GM12878 (cell line): ENCODE measurements around the gene SIX1. TPM values are rescaled to one million over a fixed set of nuclear protein-coding genes. Genes with fewer than 3 reads are reported as not detected.

ENCODE experiments used
- ATAC-seq: fragments of 200-7000 bp; cut with Tn5 transposase; 3 replicates; pipeline ENCODE4 v1.9.1; 2020; ENCODE audit warnings: mild to moderate bottlenecking, moderate library complexity
- BruUV-seq: library from RNA; stranded (reverse); fragments of 400-500 nt; replicated peaks from 2 replicates; lab custom pipeline; 2021; lab: Mats Ljungman, UMichigan
- CTCF ChIA-PET: fragments of 300-600 bp; sonication (Branson Sonifier 250); formaldehyde crosslinking; extraction: SDS; loops from one replicate; lab custom pipeline; 2021; ENCODE audit warnings: inconsistent platforms; lab: Yijun Ruan, JAX
- POLR2A ChIA-PET: fragments of 350-600 bp; formaldehyde crosslinking; extraction: SDS; loops from one replicate; lab custom pipeline; 2021; ENCODE audit warnings: inconsistent platforms; lab: Charles Lee
- RAD21 ChIA-PET: fragments of 300-600 bp; sonication (Branson Sonifier 250); formaldehyde crosslinking; loops from one replicate; lab custom pipeline; 2023; ENCODE audit warnings: antibody characterized with exemption; ENCODE audit not compliant: unreplicated experiment; lab: Charles Lee
- SMC1A ChIA-PET: fragments of 300-600 bp; sonication (Branson Sonifier 250); formaldehyde crosslinking; loops from one replicate; lab custom pipeline; 2023; ENCODE audit not compliant: unreplicated experiment, uncharacterized antibody; lab: Charles Lee
- DNase-seq: peaks from one replicate; pipeline ENCODE4 v3.0.0-alpha.2; 2011; ENCODE audit warnings: low read depth, low spot score
- FAIRE-seq: peaks from 3 replicates; lab custom pipeline; 2011; peaks lifted over from hg19 to GRCh38; lab: Jason Lieb, UNC
- H2AFZ ChIP-seq: 2 replicates; pipeline ENCODE4 v1.6.0; 2011; ENCODE audit warnings: low read depth, low read length, control low read depth; ENCODE audit not compliant: control insufficient read depth
- H3K27ac ChIP-seq: 2 replicates; pipeline ENCODE4 v1.5.1; 2011; ENCODE audit warnings: control low read depth; ENCODE audit not compliant: control insufficient read depth, insufficient read depth
- H3K27me3 ChIP-seq, 2 experiments: replicated peaks in 1 of 2; 2 replicates each; pipeline versions ENCODE4 v1.6.0 to v1.6.1; 2011; ENCODE audit warnings: low read length in 1 of 2; ENCODE audit not compliant: control insufficient read depth in 2 of 2, insufficient read depth in 2 of 2
- H3K36me3 ChIP-seq, 2 experiments: 2 replicates each; pipeline ENCODE4 v1.5.1; 2011; ENCODE audit warnings: low read length in 1 of 2; ENCODE audit not compliant: control insufficient read depth in 2 of 2, insufficient read depth in 2 of 2
- H3K4me1 ChIP-seq: 2 replicates; pipeline ENCODE4 v1.6.1; 2011; ENCODE audit warnings: mild to moderate bottlenecking, low read length, moderate library complexity, mixed read lengths; ENCODE audit not compliant: control insufficient read depth, insufficient read depth
- H3K4me2 ChIP-seq: 2 replicates; pipeline ENCODE4 v1.6.0; 2011; ENCODE audit warnings: control low read depth; ENCODE audit not compliant: control insufficient read depth, insufficient read depth
- H3K4me3 ChIP-seq: fragments of 200-600 bp; sonication (generic); 2 replicates; pipeline ENCODE4 v1.5.1; 2016
- H3K79me2 ChIP-seq: 2 replicates; pipeline ENCODE4 v1.6.0; 2011; ENCODE audit warnings: low read length; ENCODE audit not compliant: control insufficient read depth, insufficient read depth
- H3K9ac ChIP-seq: 2 replicates; pipeline ENCODE4 v1.8.0; 2011; ENCODE audit warnings: low read length, control low read depth, mixed read lengths; ENCODE audit not compliant: control insufficient read depth, insufficient read depth
- H3K9me3 ChIP-seq: replicated peaks from 3 replicates; pipeline ENCODE4 v1.5.1; 2011; ENCODE audit warnings: mild to moderate bottlenecking, low read length; ENCODE audit not compliant: control insufficient read depth, insufficient read depth
- H4K20me1 ChIP-seq: 2 replicates; pipeline ENCODE4 v1.6.0; 2011; ENCODE audit not compliant: control insufficient read depth, insufficient read depth
- ATF7 ChIP-seq: fragments of 450-650 bp; IDR thresholded peaks from 2 replicates; pipeline ENCODE4 v1.6.1; 2016; ENCODE audit warnings: low read depth, mild to moderate bottlenecking
- IRF3 ChIP-seq: fragments of 450-650 bp; IDR thresholded peaks from 2 replicates; pipeline ENCODE4 v1.6.1; 2014; ENCODE audit warnings: mild to moderate bottlenecking
- PKNOX1 ChIP-seq: fragments of 450-650 bp; IDR thresholded peaks from 2 replicates; pipeline ENCODE4 v1.6.1; 2016; ENCODE audit warnings: mild to moderate bottlenecking
- POLR2A ChIP-seq: IDR thresholded peaks from 2 replicates; pipeline ENCODE4 v1.6.1; 2011; ENCODE audit warnings: low read depth, mild to moderate bottlenecking, low read length
- TAF1 ChIP-seq: IDR thresholded peaks from 2 replicates; pipeline ENCODE4 v1.6.1; 2011; ENCODE audit warnings: mild to moderate bottlenecking, low read depth, low read length, borderline replicate concordance
- YBX1 ChIP-seq: fragments of 450-650 bp; IDR thresholded peaks from 2 replicates; pipeline ENCODE4 v1.6.1; 2016; ENCODE audit warnings: antibody characterized with exemption
- YY1 ChIP-seq: IDR thresholded peaks from 2 replicates; pipeline ENCODE4 v1.6.1; 2011; ENCODE audit warnings: low read depth, mild to moderate bottlenecking, low read length
- ZBTB4 ChIP-seq: fragments of 450-650 bp; formaldehyde crosslinking; IDR thresholded peaks from 2 replicates; pipeline ENCODE4 v1.4.0; 2022; ENCODE audit warnings: mild to moderate bottlenecking, moderate library complexity
- WGBS: methylation state at CpG from one replicate; pipeline ENCODE4 v1.1.6; 2016; ENCODE audit warnings: low lambda C conversion rate; ENCODE audit not compliant: insufficient replicate concordance, insufficient coverage; ENCODE audit errors: missing lambda C conversion rate; 5-methylcytosine and 5-hydroxymethylcytosine counted together
- in situ Hi-C: fragments of 300-500 bp; cut with MboI; formaldehyde crosslinking; loops from 9 replicates; pipeline ENCODE4 v1.14.3; 2018; ENCODE audit warnings: mixed read lengths
- intact Hi-C: fragments of 100-400 bp; cut with micrococcal nuclease; formaldehyde crosslinking; loops from one replicate; pipeline ENCODE4 v1.14.2; 2022; ENCODE audit not compliant: unreplicated experiment
- polyA plus RNA-seq, 11 experiments: library from polyadenylated mRNA; depleted of rRNA in 4 of 11; unstranded in 6 of 11; stranded (reverse) in 5 of 11; fragments of >200 nt; fragmentation: Nextera tagmentation in 4 of 11; fragmentation: Illumina TruSeq in 1 of 11; extraction: Ambion mirVana in 4 of 11; extraction: Trizol in 1 of 11; gene quantifications; 1 replicate in 1 of 11; 2 replicates in 10 of 11; pipeline versions ENCODE4 v1.2.1 to v1.2.3, GENCODE V29; 2011 to 2016; ENCODE audit warnings: inconsistent platforms in 2 of 11, missing spikeins in 2 of 11, low read depth in 1 of 11
- total RNA-seq, 4 experiments: library from RNA; depleted of rRNA in 3 of 4; stranded (reverse); fragments of >200 nt in 3 of 4; fragmentation: Illumina TruSeq in 1 of 4; extraction: Trizol in 1 of 4; gene quantifications; 2 replicates each; pipeline versions ENCODE4 v1.2.1 to v1.2.3, GENCODE V29; 2013 to 2021

Gene SIX1
- total and polyA plus RNA-seq, 10 of the 15 experiments (the other 5 are each of a cell fraction or from before 2014, with no cell fraction given): 0.03 to 0.06 (median 0.05) TPM; not detected in 5

- Histone ChIP-seq H4K20me1 (no peaks in the 10 kb centered on the region), H3K27me3 (no peaks in the 10 kb centered on the region), H3K4me3 (no peak overlapping the region), H3K9me3 (no peaks in the 10 kb centered on the region), H3K27ac (no peak overlapping the region), H3K36me3 (no peaks in the 10 kb centered on the region), H2AFZ (no peak overlapping the region), H3K9ac (no peak overlapping the region), H3K79me2 (no peaks in the 10 kb centered on the region), H3K4me2 (no peak overlapping the region), H3K4me1 (no peaks in the 10 kb centered on the region)
- SMC1A ChIA-PET: interaction anchor here (0.9 kb wide), 1 partner anchor 11 kb away, joined by 3 read pairs; no protein-coding TSS in a partner anchor
- ATAC-seq (no peak), FAIRE-seq (no peak), DNase-seq (no peak)
- intact Hi-C loops (no loop called here), in situ Hi-C loops (no loop called here)
- POLR2A ChIA-PET: no interaction called here
- no TSS peak for BruUV-seq
- CTCF ChIA-PET: interaction anchor here (1.2 kb wide), 1 partner anchor 18 kb away, joined by 3 read pairs; no protein-coding TSS in a partner anchor
- no peak for TF ChIP-seq IRF3
- TF ChIP-seq YY1: no peak
- TF ChIP-seq TAF1: no peak
- no peak for TF ChIP-seq YBX1
- TF ChIP-seq POLR2A: no peak
- TF ChIP-seq PKNOX1: no peak
- TF ChIP-seq ATF7: no peak
- TF ChIP-seq ZBTB4 (CRISPR knock-in tag): no peak
- RAD21 ChIA-PET: no interaction called here
- 22% methylated on average over 4 of the region's 4 CpGs for WGBS
These were observed 46.0 kb upstream of the SIX1 start for GRCh38 chr14:60695327-60695726.
